Measurements from ENCODE around the gene RMRP.

DNA sequence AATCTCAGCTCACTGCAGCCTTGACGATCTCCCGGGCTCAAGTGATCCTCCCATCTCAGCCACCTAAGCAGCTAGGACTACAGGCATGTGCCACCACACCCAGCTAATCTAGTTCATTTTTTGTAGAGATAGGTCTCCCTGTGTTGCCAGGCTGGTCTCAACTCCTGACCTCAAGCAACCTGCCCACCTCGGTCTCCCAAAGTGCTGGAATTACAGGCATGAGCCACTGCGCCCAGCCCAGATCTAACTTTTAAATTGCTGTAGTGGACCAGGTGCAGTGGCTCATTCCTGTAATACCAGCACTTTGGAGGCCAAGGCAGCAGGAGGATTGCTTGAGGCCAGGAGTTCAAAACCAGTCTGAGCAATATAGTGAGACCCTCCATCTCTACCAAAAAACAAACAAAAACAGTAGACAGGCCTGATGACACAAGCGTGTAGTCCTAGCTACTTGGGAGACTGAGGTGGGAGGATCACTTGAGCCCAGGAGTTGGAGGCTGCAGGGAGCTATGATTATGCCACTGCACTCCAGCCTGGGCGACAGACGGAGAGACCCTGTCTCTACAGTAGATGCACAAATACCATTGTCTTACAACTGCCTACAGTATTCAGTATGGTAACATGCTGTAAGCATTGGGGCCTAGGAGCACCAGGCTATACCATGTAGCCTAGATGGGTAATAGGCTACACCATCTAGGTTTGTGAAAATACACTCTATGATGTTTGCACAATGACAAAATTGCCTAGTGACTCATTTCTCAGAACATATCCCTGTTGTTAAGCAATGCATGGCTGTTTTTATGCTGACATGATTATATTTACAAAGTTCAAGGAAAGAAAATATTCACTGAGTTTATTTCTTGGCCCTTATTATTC, 5.6 kb downstream of the RMRP start:
- no peak for TF ChIP-seq EZH2 (IDR thresholded peaks at IDR 0.05; ENCODE audit: borderline replicate concordance)
- TF ChIP-seq, protein P1, sequence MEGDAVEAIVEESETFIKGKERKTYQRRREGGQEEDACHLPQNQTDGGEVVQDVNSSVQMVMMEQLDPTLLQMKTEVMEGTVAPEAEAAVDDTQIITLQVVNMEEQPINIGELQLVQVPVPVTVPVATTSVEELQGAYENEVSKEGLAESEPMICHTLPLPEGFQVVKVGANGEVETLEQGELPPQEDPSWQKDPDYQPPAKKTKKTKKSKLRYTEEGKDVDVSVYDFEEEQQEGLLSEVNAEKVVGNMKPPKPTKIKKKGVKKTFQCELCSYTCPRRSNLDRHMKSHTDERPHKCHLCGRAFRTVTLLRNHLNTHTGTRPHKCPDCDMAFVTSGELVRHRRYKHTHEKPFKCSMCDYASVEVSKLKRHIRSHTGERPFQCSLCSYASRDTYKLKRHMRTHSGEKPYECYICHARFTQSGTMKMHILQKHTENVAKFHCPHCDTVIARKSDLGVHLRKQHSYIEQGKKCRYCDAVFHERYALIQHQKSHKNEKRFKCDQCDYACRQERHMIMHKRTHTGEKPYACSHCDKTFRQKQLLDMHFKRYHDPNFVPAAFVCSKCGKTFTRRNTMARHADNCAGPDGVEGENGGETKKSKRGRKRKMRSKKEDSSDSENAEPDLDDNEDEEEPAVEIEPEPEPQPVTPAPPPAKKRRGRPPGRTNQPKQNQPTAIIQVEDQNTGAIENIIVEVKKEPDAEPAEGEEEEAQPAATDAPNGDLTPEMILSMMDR (IDR thresholded peaks at IDR 0.05; ENCODE audit: poor library complexity): no peak
